Muscle of arm (tissue), 12 donors: ENCODE data around the gene ADCY2. TPM values are rescaled to one million over a fixed set of nuclear protein-coding genes. Genes with fewer than 3 reads are reported as not detected.
A peak's percentile ranks its signal among the peaks of the same experiment; 100 is the strongest.

ENCODE experiments used
- DNase-seq: peaks from one replicate; pipeline ENCODE4 v3.0.0-alpha.2; 2013
- polyA plus RNA-seq, 12 donors: library from polyadenylated mRNA; unstranded; fragments of 120-200 nt; gene quantifications; one replicate each; pipeline ENCODE4 v1.2.1, GENCODE V29; 2013; ENCODE audit not compliant: insufficient read length in 12 of 12

Gene ADCY2
- polyA plus RNA-seq, 12 donors, result 17.9 to 61.4 (median 49.8) TPM; not detected in 1

DNA sequence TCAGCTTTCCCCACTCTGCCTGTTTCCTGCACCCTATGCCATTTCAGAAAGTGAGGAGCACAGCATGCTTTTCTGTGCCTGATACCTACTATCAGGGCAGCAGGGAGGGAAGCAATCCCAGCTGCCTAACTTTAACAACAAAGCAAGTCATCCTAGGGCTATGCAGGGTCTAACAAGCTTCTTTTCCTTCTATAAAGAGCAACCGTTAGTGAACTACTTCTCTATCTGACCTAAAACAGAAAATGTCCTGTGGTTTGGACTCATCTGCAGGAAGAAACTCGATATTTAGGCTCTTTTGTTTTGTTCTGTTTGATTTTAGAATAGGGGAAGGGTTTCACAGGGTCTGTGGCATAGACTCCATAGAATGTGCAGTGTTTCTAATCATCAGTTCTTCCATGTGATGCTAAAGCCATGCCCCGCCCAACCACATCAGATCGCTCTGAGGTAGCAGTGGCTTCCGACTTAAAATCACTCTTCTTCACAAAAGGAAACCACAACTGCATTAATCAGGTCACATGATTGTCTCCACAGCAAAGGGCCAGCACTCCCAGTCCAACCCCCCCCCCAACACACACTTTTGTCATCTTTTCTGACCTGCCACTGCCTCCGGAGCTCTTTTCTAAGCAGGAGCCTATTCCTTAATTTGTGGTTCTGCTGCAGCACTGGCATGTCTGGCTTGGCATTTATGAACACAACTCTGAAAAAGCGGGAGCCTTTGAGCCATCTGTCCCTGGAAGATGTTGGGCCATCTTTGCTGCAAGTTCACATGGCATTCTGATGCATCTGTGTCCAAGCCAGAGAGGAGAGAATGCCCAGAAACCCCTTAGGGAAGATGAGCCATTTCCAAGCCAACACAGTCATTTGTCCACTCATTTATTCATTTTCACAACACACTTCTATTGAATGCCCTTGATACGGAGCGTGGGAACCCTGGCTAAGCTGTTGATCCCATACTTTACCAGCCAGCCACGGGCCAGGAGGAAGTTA is 383.4 kb downstream of the ADCY2 start:
- no peak for DNase-seq

GRCh38 chr5:7781899-7782298 is 386.0 kb downstream of the ADCY2 start:
- no peak for DNase-seq

DNA sequence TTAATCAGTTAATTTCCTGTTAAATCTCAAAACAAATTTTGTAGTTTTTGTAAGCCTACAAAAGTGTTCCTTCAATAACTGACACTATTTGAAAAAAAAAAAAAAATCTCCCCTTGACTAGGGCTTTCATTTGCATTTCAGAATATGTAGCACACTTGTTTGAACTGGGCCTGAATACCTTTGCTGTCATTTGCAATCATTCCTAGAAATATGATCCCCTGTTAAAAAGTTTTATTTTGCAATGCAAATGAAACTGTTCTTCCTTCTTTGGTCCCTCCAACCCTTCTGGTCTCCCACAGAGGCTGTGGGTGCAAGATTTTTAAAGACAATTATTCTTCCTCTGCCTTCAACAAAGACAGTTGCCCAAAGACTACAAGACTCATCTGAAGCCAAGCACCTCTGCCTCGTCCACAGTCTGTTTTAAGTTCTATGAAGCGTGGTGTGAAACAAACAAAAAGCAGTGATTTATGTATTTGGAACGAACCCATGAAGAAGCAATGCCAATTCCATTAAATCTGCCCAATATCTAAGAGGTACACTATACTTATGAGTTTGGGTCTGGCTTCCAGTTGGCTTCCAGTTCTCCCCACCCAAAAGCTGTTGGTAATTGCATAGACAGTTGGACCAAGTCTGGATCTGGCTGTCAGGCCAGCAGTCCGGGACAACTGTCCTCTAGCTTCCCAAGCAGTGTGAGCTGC is 388.9 kb downstream of the ADCY2 start:
- no peak for DNase-seq

GRCh38 chr5:7787770-7788169 is 391.8 kb downstream of the ADCY2 start:
- no peak for DNase-seq

GRCh38 chr5:7789567-7789966 is 393.6 kb downstream of the ADCY2 start:
- no peak for DNase-seq

GRCh38 chr5:7793895-7794294 is 398.0 kb downstream of the ADCY2 start:
- DNase-seq, result no peak

DNA sequence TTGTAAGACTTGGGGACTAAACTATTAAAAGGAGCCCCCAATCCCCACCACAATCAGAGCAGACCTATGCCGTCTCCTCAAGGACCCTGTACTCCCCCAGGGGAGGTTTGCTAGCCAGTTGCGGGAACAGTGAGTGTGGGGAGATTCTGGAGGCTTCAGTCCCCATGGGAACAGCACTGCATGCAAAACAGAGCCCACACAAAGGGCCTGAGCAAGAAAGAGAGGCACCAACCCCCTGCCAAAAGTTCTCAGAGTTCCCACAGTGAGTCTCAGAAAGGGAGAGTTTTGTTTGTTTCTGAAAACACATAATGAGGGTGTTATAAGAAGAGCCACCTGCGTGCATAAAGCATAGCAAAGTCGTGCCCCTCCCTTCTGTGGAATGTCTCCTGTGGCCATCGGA is 398.4 kb downstream of the ADCY2 start:
- no peak for DNase-seq

DNA sequence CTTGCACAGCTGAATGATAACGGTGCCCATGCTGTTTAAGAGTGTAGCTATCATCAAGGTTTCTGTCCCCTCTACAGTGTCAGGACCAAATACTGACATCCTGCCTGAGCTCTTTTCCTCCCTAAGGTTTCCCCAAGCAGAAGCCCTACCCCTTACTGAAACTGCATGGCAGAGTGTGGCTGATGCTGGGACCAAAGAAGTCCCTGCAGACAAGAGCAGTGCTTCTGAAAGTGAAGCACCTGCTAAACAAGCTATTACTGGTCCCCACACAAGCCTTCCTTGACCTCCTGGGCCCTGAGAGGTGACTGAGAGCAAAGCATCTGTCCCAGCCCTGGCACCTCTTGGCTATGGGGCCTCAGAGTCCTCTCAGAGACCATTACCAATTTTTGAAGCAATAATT is 398.9 kb downstream of the ADCY2 start:
- DNase-seq, result no peak

DNA sequence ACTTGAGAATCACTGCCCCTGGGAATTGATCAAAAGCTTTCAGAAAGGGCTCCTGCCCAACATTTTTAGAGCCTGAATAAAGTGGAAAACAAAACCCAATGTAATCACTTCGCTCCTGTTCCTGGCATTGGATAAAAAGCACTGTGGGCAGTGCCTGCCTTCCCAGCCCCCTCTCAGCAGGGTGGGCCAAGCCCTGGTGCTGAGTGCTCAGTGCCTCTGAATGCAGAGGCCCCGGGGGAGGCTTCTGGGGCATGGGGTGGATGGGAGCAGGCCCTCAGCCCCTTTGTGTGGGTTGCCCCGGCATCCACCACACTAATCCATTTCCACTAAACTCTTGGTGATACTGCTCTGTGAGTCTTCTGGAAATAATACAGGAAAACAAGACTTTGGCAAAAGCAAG is 399.4 kb downstream of the ADCY2 start:
- DNase-seq, result no peak

GRCh38 chr5:7801891-7802614 is 406.1 kb downstream of the ADCY2 start:
- DNase-seq, result no peak

DNA sequence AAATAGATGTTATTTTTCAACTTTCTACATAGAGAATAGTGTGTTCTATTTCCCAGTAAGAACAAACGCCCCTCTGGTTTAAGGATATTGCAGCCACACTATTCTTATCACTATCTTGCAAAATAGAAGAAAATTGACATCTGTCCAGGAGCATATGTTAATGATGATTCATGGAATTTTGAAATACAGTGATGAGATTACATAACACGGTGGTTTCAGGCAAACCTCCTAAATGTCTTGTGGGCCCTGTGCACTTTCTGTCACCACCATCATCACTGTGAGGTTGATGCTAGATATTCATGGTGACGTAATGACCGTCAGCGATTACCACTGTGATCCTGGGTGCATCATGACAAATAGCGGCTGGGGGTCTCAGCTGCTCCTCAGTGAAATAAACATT is 406.9 kb downstream of the ADCY2 start:
- no peak for DNase-seq

- no peak for DNase-seq
Measured at GRCh38 chr5:7803937-7804336, 408.0 kb downstream of the ADCY2 start.

GRCh38 chr5:7805379-7805778 is 409.4 kb downstream of the ADCY2 start:
- DNase-seq, result no peak

DNA sequence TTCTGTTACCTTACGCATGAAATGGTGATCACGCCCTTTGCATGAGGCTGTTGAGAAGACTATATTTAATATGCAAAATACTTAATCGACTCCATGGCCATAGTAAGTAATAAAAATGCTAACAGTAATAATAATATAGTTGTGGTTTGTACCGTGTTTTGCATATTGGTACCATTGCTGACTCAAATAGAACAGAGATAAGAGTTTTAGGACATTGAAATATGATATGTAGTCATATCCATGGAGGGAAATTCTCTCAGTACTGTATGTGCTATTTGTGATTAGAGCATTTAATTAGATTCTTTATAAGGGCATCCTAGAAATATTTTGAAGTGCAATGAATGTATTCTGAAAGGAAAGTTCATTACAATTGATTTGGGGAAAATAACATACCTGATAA is 413.1 kb downstream of the ADCY2 start:
- no peak for DNase-seq

DNA sequence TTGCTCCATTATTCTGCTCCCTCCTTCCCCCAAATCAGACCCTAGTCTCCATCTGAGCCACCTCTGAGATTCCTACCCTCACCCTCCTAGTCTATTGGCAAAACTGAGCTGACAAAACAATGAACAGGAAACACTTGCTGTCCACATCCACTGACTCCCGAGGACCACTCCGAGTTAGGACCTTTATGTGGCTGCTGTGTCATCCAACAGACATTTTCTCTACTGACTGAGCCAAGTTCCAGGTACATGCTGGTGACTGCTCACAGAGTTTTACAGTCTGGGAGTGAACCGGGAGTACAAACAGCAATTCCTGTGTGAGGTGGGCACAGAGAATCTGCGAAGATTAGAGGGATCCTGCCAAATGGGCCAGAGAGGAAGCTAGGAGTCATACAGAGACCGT is 415.8 kb downstream of the ADCY2 start:
- DNase-seq, result no peak

GRCh38 chr5:7813007-7813406 is 417.1 kb downstream of the ADCY2 start:
- DNase-seq, result no peak

- DNase-seq, result no peak
Measured at GRCh38 chr5:7813576-7813975, 417.6 kb downstream of the ADCY2 start.

GRCh38 chr5:7814816-7815215 is 418.9 kb downstream of the ADCY2 start:
- no peak for DNase-seq

- peak; percentile 46 for DNase-seq
Measured at GRCh38 chr5:7815892-7816534, 420.1 kb downstream of the ADCY2 start.

DNA sequence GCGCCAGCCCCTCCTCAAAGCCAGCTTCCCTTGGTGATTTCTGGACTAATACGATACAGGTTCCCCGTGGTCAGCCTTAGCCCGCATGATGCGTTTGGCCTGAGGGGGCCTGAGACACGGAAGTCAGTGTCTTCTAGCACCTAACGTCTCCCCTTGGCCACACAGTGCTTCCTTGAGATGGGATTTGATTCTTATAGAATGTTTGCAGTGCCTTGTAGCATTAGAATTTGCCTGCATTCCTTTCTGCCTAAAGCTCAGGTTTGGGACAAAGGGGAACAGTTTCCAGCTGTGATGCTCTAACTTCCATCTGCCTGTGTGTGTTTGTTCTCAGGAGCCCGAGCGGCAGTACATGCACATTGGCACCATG is 420.6 kb downstream of the ADCY2 start:
- DNase-seq, result no peak

DNA sequence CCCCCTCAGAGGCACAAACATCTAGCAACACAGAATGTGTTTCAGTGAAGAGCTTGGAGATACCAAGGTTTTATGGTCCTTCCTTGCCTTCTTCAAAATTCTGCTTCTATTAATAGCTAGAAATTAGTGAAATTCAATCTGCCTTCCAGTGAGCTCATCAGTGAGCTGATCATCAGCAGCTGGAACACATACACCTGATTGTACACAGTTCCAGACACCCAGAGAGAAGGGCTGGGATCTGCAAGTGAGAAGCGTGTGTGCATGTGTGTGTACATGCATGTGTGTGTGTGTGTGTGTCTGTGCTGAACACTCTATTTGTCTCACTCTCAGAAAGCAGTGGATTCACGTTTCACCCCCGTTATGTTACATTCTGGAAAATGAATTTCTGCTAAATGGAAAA is 426.5 kb downstream of the ADCY2 start:
- no peak for DNase-seq

- no peak for DNase-seq
Measured at GRCh38 chr5:7823594-7823993, 427.7 kb downstream of the ADCY2 start.
